Transverse colon (tissue), 4 donors: Measurements from ENCODE around the gene LAPTM5. TPM values are rescaled to one million over a fixed set of nuclear protein-coding genes. Genes with fewer than 3 reads are reported as not detected.

ENCODE experiments used
- DNase-seq: peaks from one replicate; pipeline ENCODE4 v3.0.0-alpha.2; 2019
- H3K27ac ChIP-seq, 4 donors: fragments of 200-600 bp; sonication (generic); 2 replicates each; pipeline ENCODE4 v1.5.1; 2016 to 2018; ENCODE audit warnings: inconsistent platforms in 4 of 4
- H3K27me3 ChIP-seq: fragments of 200-600 bp; sonication (generic); 2 replicates; pipeline ENCODE4 v1.5.1; 2017; ENCODE audit warnings: inconsistent platforms
- H3K36me3 ChIP-seq, 4 donors: fragments of 200-600 bp; sonication (generic); 2 replicates each; pipeline ENCODE4 v1.5.1; 2017 to 2019; ENCODE audit warnings: inconsistent platforms in 4 of 4
- H3K4me1 ChIP-seq, 4 donors: fragments of 200-600 bp; sonication (generic); 2 replicates each; pipeline ENCODE4 v1.5.1; 2017 to 2020; ENCODE audit warnings: inconsistent platforms in 4 of 4
- H3K4me3 ChIP-seq, 4 donors: fragments of 200-600 bp; sonication (generic); 1 replicate in 1 of 4; 2 replicates in 3 of 4; pipeline versions ENCODE4 v1.5.1 to v1.6.1; 2017 to 2019; ENCODE audit warnings: inconsistent platforms in 4 of 4
- H3K9me3 ChIP-seq, 2 donors: fragments of 200-600 bp; sonication (generic); 2 replicates each; pipeline ENCODE4 v1.5.1; 2017 to 2019; ENCODE audit warnings: inconsistent platforms in 2 of 2
- CTCF ChIP-seq, 5 experiments: fragments of 200-600 bp in 3 of 5; fragments of 450-650 bp in 2 of 5; sonication (generic) in 3 of 5; IDR thresholded peaks; 1 replicate in 2 of 5; 2 replicates in 3 of 5; pipeline ENCODE4 v1.5.1; 2016 to 2017; ENCODE audit warnings: antibody characterized with exemption in 5 of 5, inconsistent platforms in 3 of 5, mild to moderate bottlenecking in 2 of 5, moderate library complexity in 1 of 5
- EP300 ChIP-seq: sonication (generic); formaldehyde crosslinking; IDR thresholded peaks from one replicate; pipeline ENCODE4 v1.6.1; 2017; ENCODE audit warnings: antibody characterized with exemption, low read depth
- POLR2A ChIP-seq: fragments of 450-650 bp; IDR thresholded peaks from one replicate; pipeline ENCODE4 v1.6.1; 2016; ENCODE audit warnings: antibody characterized with exemption, mild to moderate bottlenecking, moderate library complexity
- POLR2AphosphoS5 ChIP-seq, 3 donors: sonication (generic); formaldehyde crosslinking; IDR thresholded peaks; one replicate each; pipeline ENCODE4 v1.6.1; 2016; ENCODE audit warnings: antibody characterized with exemption in 3 of 3
- WGBS, 2 donors: methylation state at CpG; one replicate each; pipeline ENCODE4 v1.1.5; 2018; ENCODE audit warnings: low coverage in 1 of 2; 5-methylcytosine and 5-hydroxymethylcytosine counted together
- in situ Hi-C, 4 donors: fragments of 200-750 bp; cut with MboI; loops; one replicate each; pipeline versions ENCODE4 v1.15.0 to v1.15.1; 2017; ENCODE audit warnings: low sequenced_read_pairs in 3 of 4, low pct_ligation_motif_present in 1 of 4, low pct_unique_long_range_greater_than_20kb in 1 of 4
- intact Hi-C: fragments of 100-400 bp; cut with DNase I; formaldehyde crosslinking; loops from one replicate; pipeline ENCODE4 v1.15.1; 2023; ENCODE audit warnings: low total_unique reads
- total RNA-seq, 4 donors: library from RNA; depleted of rRNA; stranded (reverse); fragments of >200 nt; gene quantifications; one replicate each; pipeline ENCODE4 v1.1.0, GENCODE V29; 2016

Gene LAPTM5
- total RNA-seq, 4 donors from 2014 or later: 5.2 to 66.6 (median 34.5) TPM

- Histone ChIP-seq H3K4me1 (peaks cover 5 to 15% (median 10%) of the 10 kb centered on the region in 4 donors), H3K27ac (peak overlapping the region; percentile 94 to 99 (median 98)), H3K4me3 (peak overlapping the region; percentile 25 to 57 (median 44)), H3K36me3 (no peaks in the 10 kb centered on the region), H3K27me3 (no peaks in the 10 kb centered on the region), H3K9me3 (peaks cover 0 to 4% of the 10 kb centered on the region in 2 donors)
- intact Hi-C loops (loop anchor here (1.0 kb wide), 1 partner anchor 60 kb away; no protein-coding TSS in a partner anchor), in situ Hi-C loops (loop anchor here in 3 of 4 donors (10.0 to 25.0 kb wide), 3 partner anchors 196 to 1484 kb away; partner anchors contain the start of genes MECR (in 3 of the 3) and PTPRU (in 3 of the 3))
- WGBS, 2 donors: 0% methylated on average over 14 of the region's 66 CpGs; no CpG with 5 or more reads in 1 of the 2 donors
- TF ChIP-seq POLR2A (peak; percentile 93), CTCF (IDR thresholded peaks at IDR 0.05) (peak; percentile 99 to 100 (median 99)), POLR2AphosphoS5 (IDR thresholded peaks at IDR 0.05) (peak; percentile 95 to 97 (median 96)), EP300 (peak; percentile 53)
- peak; percentile 85 for DNase-seq
These were observed 38.8 kb downstream of the LAPTM5 start for GRCh38 chr1:30718636-30719405.

GRCh38 chr1:30718091-30718635, 39.4 kb downstream of the LAPTM5 start:
- H3K4me3 ChIP-seq: peak overlapping the region in 2 of 4 donors; percentile 16 to 45
- DNase-seq: peak; percentile 99
- 1% methylated on average over 36 of the region's 50 CpGs; no CpG with 5 or more reads in 1 of the 2 donors for WGBS, 2 donors
- in situ Hi-C loops: loop anchor here in 3 of 4 donors (10.0 to 25.0 kb wide), 3 partner anchors 197 to 1483 kb away; partner anchors contain the start of genes MECR (in 3 of the 3) and PTPRU (in 3 of the 3)
- no peaks in the 10 kb centered on the region for H3K36me3 ChIP-seq
- no peak for TF ChIP-seq EP300
- peak in 1 of 3 donors; percentile 8 for TF ChIP-seq POLR2AphosphoS5 (IDR thresholded peaks at IDR 0.05)
- TF ChIP-seq CTCF (IDR thresholded peaks at IDR 0.05): no peak
- no peak for TF ChIP-seq POLR2A
- peaks cover 5 to 15% (median 10%) of the 10 kb centered on the region in 4 donors for H3K4me1 ChIP-seq
- intact Hi-C loops: no loop called here
- H3K27ac ChIP-seq: peak overlapping the region; percentile 93 to 99 (median 98)
- H3K9me3 ChIP-seq: peaks cover 0 to 4% of the 10 kb centered on the region in 2 donors
- H3K27me3 ChIP-seq: no peaks in the 10 kb centered on the region

- 98% methylated on average over 8 of the region's 8 CpGs; no CpG with 5 or more reads in 1 of the 2 donors for WGBS, 2 donors
- no peak for DNase-seq
- Histone ChIP-seq H3K9me3 (peaks cover 0 to 4% of the 10 kb centered on the region in 2 donors), H3K27me3 (no peaks in the 10 kb centered on the region), H3K4me3 (no peak overlapping the region), H3K27ac (no peak overlapping the region), H3K4me1 (peaks cover 5 to 15% (median 10%) of the 10 kb centered on the region in 4 donors), H3K36me3 (no peaks in the 10 kb centered on the region)
- no peak for TF ChIP-seq CTCF (IDR thresholded peaks at IDR 0.05)
- no peak for TF ChIP-seq POLR2A
- TF ChIP-seq EP300: no peak
- TF ChIP-seq POLR2AphosphoS5 (IDR thresholded peaks at IDR 0.05): no peak
- in situ Hi-C loops: loop anchor here in 3 of 4 donors (10.0 to 25.0 kb wide), 3 partner anchors 198 to 1482 kb away; partner anchors contain the start of genes MECR (in 3 of the 3) and PTPRU (in 3 of the 3)
- intact Hi-C loops: no loop called here
These were observed 40.9 kb downstream of the LAPTM5 start for GRCh38 chr1:30716646-30717045.

GRCh38 chr1:30715886-30716285, 41.7 kb downstream of the LAPTM5 start:
- Histone ChIP-seq H3K4me1 (peaks cover 5 to 15% (median 10%) of the 10 kb centered on the region in 4 donors), H3K36me3 (no peaks in the 10 kb centered on the region), H3K27me3 (no peaks in the 10 kb centered on the region), H3K9me3 (peaks cover 0 to 4% of the 10 kb centered on the region in 2 donors), H3K4me3 (no peak overlapping the region), H3K27ac (no peak overlapping the region)
- intact Hi-C loops: no loop called here
- WGBS, 2 donors: 95% methylated on average over 11 of the region's 11 CpGs; no CpG with 5 or more reads in 1 of the 2 donors
- in situ Hi-C loops: loop anchor here in 3 of 4 donors (10.0 to 25.0 kb wide), 3 partner anchors 199 to 1481 kb away; partner anchors contain the start of genes MECR (in 3 of the 3) and PTPRU (in 3 of the 3)
- no peak for DNase-seq
- no peak for TF ChIP-seq POLR2A
- TF ChIP-seq POLR2AphosphoS5 (IDR thresholded peaks at IDR 0.05): no peak
- TF ChIP-seq EP300: no peak
- no peak for TF ChIP-seq CTCF (IDR thresholded peaks at IDR 0.05)
